Smooth muscle cell of the brain vasculature (primary cell): Measurements from ENCODE around the gene GATAD2A.
"Not testable (repeated sequence)": the region's sequence is repeated elsewhere in the genome, so short reads cannot be mapped to it uniquely, and the experiment has no call there.

Experiments
- DNase-seq: peaks from one replicate; pipeline ENCODE4 v3.0.0-alpha.2; 2012; ENCODE audit warnings: low read depth, low spot score

Gene GATAD2A

DNA sequence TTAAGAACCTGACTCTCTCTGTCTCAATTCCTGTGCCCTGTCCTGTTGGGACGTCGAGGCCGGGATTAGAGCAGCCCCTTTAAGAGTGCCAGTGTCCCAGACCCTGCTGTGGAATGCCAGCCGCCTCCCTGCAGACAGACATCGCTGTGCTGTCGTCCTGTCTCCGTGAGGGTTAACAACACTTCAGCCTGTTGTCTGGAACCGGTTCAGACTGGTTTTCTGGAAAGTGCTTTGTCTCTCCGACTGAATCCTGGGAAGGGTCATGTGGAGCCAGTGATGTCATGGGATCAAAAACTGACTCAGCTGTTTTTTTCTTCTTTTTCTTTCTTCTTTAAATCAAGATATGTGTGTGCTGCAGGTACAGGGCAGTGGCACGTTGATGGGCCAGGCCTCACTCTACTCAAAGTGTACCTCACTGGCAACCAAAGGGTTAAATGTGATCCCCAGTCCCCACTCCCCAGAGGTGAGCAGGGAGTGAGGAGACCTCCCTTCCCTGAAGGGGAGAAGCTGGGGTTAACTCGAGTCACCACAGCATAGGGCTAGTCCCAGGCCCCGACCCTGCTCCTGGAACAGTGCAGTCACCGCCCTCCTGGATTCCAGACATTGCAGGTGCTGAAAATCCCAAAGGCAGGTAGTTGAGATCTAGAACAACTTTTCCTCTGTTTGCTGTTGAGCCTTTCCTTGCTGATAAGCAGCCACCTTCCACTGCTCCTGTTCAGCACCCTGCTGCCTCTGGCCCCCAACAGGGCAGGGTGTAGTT is 59.0 kb downstream of the GATAD2A start:
- DNase-seq = peak; percentile 55

DNA sequence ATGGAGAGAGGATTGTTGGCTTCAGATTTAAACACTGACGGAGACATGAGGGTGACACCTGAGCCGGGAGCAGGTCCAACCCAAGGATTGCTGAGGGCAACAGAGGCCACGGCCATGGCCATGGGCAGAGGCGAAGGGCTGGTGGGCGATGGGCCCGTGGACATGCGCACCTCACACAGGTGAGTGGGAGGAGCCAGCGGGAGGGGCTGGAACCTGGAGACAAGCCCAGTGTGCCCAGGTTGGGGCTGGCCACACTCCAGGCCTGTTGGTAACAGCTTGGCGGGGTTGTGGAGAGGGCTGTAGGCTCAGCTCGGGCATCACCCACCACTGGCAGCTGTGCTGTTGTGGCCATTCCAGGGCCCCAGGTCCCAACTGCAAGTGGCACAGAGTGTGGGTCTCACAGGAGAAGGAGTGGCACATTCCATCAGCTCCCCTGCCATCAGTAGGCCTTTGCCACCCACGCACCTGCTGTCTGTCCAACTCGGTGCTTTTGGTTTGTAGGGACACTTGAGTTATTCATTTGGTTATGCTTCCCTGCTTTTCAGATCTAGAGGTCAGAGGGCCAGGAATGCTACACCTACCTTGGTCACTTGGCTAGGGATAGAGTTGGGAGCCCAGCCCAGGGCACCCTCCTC is 60.1 kb downstream of the GATAD2A start:
- no peak for DNase-seq

DNA sequence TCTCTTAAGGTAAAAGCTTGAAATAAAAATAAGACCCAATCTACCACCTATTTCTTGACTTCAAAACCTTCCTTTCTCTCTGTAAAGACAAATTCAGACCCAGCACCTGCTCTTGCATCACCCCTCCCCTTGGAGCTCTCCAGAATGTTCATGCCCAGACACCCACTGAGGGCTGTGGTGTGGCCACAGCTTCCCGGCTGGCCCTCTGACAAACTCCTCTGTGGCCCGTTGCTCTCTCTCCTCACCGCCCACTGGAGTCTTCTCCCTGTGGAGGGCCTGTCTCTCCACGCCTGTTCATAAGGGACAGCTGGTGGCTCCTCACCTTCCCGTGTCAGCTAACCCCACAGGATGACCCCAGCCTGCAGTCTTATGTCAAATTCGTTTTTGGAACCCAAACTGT is 60.7 kb downstream of the GATAD2A start:
- DNase-seq = no peak

DNA sequence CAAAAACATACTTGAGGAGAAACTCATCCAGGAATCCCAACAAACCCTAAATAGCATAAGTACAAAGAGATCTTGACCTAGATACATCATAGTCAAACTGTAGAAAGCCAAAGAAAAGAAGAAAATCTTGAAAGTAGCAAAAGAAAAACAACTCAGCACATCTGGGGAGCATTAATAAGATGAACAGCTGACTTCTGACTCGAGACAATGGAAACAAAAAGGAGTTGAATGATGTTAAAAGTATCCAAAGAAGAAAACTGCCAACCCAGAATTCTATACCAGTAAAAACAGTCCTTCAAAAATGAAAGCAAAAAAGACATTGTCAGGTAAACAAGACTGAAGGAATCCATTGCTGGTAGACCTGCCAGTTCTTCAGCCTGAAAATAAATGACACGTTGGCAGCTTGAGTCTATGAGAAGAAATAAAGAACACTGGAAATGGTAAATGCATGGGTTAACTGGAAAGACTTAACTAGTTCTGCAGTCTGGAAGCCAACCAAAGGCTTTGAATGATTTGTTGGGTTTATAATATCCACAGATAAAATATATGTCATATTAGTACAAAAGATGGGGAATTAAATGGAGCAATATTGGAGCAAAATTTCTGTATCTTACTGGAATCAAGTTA is 63.1 kb downstream of the GATAD2A start:
- DNase-seq = no peak

DNA sequence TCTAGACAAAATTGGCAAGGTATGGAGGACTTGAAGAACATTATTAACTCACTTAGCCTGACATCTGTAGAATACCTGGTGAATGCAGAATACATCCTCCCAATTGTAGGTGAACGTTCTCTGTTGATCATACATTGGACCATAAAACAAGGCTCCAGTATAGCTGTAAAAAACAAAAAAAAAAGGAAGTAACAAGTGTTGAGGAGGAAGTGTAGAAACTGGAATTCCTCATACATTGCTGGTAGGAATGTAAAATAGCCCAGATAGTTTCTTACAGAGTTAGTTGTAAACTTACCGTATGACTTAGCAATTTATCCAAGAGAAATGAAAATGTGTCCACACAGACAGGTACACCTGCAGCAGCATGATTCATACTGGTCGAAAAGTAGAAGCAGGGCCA is 65.1 kb downstream of the GATAD2A start:
- no peak for DNase-seq

DNA sequence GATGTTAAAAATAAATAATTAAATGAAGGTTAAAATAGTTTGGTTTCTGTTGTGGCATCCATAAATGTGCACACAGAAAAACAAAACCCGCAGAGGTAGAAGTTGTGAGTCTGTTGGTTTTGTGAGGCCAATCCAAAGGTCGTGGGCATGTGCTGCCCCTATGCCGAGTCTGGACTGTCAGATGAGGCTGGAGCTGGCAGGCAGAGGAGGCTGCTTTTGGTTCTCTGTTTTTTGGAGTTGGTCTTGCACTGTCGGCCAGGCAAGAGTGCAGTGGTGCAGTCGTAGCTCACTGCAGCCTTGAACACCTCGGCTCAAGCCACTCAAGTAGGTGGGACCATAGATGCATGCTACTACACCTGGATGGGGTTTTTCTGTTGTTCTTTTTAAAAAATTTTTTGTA is 66.2 kb downstream of the GATAD2A start:
- no peak for DNase-seq

DNA sequence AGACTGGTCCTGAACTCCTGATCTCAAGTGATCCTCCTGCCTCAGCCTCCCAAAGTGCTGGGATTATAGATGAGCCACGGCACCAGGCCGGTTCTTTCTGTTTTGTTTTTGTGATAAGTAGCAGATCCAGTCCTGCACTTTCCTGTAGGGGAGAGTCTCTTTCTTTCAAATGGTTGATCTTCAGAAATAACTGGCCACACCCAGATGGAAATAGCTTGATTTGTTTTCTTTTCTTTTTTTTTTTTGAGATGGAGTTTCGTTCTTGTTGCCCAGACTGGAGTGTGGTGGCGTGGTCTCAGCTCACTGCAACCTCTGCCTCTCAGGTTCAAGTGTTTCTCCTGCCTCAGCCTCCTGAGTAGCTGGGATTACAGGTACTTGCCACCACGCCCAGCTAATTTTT is 66.6 kb downstream of the GATAD2A start:
- not testable (repeated sequence) for DNase-seq

DNA sequence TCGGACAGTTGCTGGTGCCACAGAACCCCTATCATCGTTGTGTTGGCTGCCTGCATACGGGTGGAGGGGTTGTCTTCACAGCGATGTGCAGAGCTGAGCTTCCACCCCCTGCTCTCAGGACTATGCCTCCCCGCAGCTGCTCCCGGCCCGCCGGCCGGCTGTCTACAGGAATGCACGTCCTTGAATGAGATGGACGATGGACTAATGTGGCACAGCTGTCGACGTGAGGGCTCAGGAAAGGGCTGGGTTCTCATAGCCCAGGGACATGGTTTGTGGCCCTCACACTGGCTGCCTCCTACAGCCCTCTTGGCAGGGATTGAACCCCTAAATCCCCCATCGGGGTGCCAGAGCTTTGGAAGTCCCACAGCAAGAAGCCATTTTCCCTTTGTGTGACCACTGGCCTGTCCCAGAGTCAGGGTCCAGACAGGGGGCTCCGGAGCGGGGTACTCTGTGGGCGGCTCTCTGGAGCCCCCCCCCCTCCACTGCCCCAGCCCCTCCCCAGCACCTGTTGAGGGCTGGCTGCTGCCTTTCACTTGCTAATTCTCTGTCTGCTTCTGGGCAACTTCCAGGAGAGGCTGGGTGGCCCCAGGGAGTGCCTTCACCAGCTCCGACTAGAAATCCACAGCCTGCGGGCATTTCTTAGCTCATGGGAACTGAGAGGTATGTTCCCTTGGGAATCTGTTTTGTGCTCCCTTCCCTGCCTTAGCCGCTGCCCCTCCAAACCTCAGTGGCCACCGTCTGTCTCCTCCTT is 69.7 kb downstream of the GATAD2A start:
- no peak for DNase-seq

DNA sequence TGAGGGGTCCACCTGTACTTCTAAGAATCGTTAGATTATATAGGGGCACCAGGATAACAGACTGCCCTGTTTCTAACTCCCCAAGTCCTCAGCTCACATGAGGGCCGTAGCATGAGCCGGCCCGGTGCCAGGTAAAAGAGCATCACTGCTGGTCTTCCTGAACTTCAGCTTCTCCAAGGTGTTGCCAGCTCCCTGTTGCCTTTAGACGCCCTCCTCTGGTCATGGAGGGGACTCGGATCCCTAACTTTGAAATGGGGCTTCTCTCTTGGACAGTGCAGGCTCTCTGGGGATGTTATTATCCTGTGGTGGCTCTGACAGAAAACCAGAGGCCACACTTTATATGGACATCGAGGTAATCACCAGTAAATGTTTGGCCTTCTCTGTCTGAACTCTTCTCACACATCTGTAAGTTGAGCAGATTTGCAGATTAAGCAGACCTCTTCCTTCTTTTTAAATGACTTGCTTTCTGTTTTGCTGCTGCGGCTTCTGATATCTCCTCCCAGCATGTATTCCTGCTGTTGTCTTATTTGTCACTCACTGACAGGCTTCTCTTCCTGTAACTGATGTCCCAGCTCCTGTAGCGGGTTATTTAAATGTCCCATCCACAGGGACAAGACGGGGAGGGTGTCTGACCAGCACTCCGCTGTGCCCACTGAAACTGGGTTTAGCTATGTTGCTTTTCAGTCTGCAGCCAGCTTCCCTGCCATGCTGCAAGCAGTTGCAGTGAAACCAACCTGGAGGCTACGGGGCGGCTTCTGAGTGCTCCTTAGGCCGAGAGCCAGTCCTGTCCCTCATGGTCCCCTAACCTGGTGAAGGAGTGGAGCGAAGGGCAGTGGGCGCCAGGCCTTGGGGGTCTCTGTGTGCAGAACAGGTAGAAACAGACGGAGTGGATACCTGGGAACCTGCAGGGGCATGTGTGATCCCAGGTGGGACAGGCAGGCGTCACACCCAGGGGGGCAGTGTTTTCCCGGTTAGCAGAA is 70.7 kb downstream of the GATAD2A start:
- no peak for DNase-seq

DNA sequence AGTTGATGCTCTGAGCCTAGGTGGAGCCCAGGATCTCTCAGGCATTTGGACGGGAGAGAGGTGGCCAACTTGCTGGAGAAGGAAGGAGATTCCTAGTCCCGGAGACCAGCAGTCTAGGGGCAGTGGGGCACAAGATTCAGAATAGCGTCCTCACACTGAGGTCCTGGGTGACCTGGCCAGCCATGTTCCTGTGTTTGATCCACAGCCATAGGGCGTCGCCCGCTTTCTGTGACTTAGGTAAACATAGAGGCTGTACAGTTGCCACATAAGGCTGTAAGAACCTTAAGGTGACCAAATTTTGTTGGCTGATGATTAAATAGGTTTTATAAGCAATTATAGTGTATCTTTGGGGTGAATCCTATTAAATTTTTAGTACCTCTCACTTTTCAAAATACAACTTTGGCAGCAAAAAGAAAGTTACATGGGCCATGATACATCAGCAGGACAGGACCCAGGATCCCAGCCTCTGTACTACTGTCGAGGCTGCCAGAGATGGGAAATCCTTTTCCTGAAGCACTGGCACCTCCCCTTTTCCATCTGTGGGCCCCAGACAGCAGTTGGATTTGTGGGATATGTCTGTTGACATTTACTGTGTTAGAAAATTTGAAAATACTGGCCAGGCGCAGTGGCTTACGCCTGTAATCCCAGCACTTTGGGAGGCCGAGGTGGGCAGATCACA is 72.4 kb downstream of the GATAD2A start:
- no peak for DNase-seq

DNA sequence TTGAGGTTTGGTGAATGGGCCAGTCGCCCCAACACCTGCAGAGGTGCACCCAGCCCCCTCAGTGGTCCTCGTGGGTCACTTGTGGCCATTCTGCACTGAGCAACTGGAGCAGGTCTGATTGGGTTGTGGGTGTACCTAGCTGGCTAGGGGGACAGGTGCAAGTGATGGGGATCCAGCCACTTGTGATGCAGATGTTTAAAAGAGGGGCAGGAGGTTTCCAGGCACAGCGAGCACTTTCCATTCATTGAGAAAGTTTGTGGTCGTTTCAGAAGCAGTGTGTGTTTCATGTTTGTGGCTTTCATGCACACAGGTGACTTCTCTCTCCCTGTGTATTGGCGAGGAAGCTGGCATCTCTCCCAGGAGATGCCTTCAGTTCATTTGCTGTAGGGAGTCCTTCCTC is 75.2 kb downstream of the GATAD2A start:
- DNase-seq = no peak

DNA sequence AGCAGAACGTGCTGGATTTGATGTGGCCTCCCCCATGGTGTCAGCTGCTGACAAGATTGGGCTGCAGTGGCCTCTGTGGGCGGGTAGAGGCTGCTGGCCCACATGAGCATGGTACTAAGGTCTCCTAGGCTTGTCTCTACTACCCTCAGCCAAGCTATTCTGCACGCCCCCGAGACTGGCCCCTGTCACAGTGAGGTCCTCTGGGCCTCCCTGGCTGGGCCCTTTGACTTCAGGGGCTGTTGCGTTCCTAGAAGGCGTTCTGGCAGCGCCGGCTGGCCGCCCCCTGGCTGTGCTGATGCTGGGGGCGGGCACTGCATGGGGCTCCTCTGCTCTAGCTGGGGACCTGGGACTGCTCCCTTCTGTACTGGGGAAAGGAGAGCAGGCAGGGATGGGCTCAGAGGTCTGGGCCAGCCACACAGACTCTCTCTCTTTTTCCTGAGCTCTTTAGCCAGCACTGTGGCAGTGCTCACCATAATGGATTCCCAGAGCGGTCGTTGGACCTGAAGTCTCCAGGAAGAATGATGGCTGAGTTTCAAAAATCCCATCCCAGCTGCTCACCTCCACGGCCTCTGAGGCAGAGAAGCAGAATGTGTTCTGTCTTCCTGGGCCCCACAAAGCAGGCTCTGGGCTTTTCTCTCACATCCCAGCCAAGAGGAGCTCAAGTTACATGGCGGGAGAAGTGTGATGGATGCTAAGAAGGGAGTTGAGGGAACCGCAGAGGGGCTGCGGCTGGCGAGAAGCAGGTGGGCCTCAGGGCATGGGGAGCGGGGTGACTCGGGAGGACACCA is 77.5 kb downstream of the GATAD2A start:
- no peak for DNase-seq

DNA sequence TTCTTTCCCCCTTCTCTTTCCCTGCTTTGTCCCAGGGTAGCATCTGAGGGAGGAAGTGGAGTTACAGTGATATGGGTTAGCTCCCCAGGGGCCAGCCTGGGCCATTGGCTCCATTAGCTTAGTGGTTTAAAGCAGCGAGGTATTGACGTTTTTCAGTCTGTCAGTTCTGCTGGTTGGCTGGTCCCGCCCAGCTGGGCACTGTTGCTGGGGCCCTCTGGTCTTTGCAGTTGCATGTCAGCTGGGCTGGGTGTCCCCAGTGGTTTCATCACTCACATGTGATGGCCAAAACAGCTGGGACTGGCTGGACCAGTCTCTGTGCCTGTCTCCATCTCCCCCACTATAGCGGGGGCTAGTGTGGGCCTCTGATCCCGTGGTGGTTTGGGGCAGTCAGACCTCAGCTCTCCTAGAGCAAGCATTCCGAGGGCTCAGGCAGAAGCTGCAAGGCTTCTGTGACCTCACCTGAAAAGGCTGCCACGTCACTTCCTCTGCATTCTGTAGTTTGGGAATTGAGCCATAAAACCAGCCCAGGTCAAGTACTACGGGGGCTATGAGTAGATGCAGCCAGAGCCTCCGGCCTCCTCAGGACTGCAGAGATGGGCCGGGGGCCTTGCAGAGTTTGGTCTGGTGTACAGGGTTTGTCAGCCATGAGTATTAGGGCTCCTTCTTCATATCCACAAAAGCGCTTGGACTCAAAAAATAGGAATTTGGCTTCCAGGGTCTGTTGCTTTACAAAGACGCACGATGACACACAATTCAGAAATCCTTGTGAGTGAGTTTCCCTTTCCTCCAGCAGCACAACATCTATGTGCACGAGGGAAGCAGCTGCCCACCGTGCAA is 79.9 kb downstream of the GATAD2A start:
- no peak for DNase-seq

DNA sequence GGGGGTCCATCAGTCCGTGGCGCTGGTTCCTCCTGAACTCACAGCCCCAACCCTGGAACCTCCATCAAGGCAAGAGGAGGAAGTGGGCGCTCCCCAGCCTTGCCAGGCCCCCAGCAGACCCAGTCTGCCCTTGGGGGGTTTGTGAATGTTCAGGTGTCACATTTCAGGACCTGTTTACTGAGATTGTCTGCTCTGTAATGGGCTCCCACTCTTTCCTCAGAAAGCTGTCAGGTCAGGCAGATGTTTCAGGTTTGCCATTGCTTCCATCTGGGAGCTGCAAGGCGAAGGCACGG is 80.5 kb downstream of the GATAD2A start:
- no peak for DNase-seq

DNA sequence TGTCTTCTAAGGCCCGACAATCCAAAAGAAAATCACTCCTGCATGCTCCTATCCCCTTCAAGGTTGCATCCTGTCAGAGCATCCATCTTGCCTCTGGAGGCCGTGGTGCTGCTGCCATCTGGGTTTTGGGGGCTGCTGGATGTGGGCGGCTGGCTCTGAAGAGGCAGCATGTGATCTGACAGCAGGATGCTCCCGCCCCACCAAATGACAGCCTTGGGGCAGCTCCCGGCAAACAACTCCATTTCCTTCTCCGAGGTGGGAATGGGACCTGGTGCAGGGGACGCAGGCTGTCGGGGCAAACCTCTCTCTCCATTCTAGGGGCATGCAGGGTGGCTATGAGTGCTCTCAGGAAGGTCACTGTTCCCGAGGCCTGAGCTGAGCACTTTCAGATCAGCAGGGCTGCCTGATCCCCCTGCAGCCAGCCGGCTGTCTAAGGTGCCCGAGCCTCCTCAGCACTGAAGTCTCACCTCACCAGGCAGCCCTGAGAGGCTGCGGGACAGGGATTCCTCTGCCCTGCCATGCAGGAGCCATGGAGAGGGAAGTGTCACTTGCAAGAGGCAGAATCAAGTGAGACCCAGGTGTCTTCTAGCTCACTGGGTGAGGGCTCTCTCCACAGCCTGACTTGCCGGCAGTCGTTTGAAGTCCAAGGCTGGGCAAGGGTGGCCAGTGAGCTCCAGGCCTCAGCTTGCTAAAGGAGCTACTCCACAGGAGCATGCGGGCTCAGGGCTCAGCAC is 81.0 kb downstream of the GATAD2A start:
- DNase-seq = no peak

DNA sequence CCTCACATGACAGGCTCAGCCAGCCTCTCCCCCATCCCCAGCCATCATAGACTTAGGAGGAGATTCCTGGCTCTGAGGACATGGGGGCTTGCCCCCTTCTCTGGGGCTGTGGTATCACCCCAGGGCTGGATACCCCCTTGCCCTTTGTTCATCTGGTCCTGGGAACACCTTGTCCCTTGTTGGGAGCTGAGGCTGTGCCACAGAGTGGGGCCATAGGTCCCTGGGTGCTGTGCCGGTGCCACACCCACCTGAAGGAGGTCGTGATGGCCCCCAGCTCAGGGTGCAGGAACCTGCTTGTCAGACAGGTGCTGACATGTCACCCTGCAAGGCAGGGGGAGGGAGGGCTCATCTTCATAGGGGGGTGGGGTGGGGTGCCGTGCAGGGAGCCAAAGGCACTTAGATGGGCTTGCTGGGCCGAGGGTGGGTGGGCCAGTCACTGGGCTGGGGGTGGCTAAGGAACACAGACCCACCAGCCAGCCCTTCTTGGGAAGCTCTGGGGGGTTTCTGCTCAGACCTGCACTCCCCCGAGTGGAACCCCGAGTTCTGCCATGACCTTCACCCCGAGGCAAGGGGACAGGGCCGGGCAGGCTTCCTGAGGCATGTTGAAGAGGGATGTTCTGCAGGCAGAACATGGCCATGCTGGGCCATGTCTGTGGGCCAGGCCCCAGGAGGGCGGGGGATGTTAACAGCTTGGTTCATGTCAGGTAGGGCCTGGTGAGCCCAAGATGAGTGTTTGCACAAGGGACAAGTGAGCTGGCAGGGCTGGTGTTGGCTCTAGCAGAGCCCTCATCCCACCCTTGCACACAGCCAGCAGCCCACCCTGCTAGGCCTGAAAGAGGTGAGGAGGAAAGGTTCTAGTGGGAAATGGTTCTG is 81.8 kb downstream of the GATAD2A start:
- DNase-seq = no peak
